Measurements from ENCODE around the gene PGM2L1. TPM values are rescaled to one million over a fixed set of nuclear protein-coding genes. Genes with fewer than 3 reads are reported as not detected.

PGM2L1 gene
- total RNA-seq, 1 donor from 2014 or later: 1.6 TPM

DNA sequence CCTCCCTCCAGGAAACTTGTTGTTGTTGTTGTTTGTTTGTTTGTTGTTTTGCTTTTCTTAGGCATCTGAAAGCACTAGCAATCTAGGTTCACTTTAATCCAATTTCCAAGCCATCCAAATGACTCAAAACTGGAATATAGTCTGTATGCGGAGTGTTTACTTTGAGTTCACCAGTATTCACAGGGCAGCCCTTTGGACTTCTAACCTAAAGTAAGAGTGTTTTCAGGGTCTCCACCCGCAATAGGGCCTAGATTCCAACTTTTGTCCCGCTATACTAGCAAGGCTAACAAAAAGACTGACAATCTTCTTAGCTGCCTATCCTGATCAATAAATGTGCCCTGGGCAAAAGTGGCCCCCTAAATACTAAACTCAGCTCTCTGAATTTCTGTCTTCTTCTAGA is 13.6 kb downstream of the PGM2L1 start:
- no peaks in the 10 kb centered on the region for H3K27me3 ChIP-seq (ENCODE audit: low read depth)
- TF ChIP-seq, protein P1, sequence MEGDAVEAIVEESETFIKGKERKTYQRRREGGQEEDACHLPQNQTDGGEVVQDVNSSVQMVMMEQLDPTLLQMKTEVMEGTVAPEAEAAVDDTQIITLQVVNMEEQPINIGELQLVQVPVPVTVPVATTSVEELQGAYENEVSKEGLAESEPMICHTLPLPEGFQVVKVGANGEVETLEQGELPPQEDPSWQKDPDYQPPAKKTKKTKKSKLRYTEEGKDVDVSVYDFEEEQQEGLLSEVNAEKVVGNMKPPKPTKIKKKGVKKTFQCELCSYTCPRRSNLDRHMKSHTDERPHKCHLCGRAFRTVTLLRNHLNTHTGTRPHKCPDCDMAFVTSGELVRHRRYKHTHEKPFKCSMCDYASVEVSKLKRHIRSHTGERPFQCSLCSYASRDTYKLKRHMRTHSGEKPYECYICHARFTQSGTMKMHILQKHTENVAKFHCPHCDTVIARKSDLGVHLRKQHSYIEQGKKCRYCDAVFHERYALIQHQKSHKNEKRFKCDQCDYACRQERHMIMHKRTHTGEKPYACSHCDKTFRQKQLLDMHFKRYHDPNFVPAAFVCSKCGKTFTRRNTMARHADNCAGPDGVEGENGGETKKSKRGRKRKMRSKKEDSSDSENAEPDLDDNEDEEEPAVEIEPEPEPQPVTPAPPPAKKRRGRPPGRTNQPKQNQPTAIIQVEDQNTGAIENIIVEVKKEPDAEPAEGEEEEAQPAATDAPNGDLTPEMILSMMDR (IDR thresholded peaks at IDR 0.05; ENCODE audit: borderline replicate concordance): no peak
- H3K4me1 ChIP-seq: no peaks in the 10 kb centered on the region
- intact Hi-C loops (cut with micrococcal nuclease): no loop called here
- H3K36me3 ChIP-seq: no peaks in the 10 kb centered on the region
- H3K9me3 ChIP-seq (replicated peaks): no peaks in the 10 kb centered on the region
- no peak overlapping the region for H3K27ac ChIP-seq (replicated peaks)
- no peak overlapping the region for H3K4me3 ChIP-seq
- no peak for DNase-seq

- no peaks in the 10 kb centered on the region for H3K27me3 ChIP-seq (ENCODE audit: low read depth)
- H3K9me3 ChIP-seq (replicated peaks): peaks cover 4% of the 10 kb centered on the region
- intact Hi-C loops (cut with micrococcal nuclease): no loop called here
- no peak overlapping the region for H3K4me3 ChIP-seq
- no peak for DNase-seq
- H3K36me3 ChIP-seq: no peaks in the 10 kb centered on the region
- no peaks in the 10 kb centered on the region for H3K4me1 ChIP-seq
- TF ChIP-seq, protein P1 (IDR thresholded peaks at IDR 0.05; ENCODE audit: borderline replicate concordance): no peak
- no peak overlapping the region for H3K27ac ChIP-seq (replicated peaks)
Observed at GRCh38 chr11:74380746-74381439, 17.3 kb downstream of the PGM2L1 start.

GRCh38 chr11:74377689-74378088 is 20.5 kb downstream of the PGM2L1 start:
- Histone ChIP-seq H3K27me3 (ENCODE audit: low read depth) (no peaks in the 10 kb centered on the region), H3K4me3 (no peak overlapping the region), H3K27ac (replicated peaks) (no peak overlapping the region), H3K4me1 (no peaks in the 10 kb centered on the region), H3K9me3 (replicated peaks) (peaks cover 4% of the 10 kb centered on the region), H3K36me3 (no peaks in the 10 kb centered on the region)
- DNase-seq: no peak
- intact Hi-C loops (cut with micrococcal nuclease): no loop called here
- TF ChIP-seq, protein P1 (IDR thresholded peaks at IDR 0.05; ENCODE audit: borderline replicate concordance): no peak

DNA sequence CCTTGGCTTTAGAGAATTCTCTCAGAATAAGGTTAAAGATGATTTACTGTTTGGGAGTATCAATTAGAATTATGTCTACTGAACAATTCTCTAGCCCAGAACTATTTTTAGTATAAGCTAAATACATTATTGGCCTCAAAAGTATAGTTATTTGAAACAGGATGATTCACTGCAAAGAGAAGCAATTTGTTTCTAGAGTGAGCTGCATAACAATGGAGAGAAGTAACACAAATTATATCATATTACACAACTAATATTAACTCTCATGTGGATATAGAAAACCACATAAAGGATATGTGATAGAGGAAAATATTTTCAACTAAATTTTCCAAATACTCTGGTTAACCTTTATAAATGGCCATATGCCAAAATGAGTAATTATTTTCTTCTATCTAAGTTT is 24.9 kb downstream of the PGM2L1 start:
- TF ChIP-seq, protein P1 (IDR thresholded peaks at IDR 0.05; ENCODE audit: borderline replicate concordance): no peak
- no peak overlapping the region for H3K27ac ChIP-seq (replicated peaks)

GRCh38 chr11:74371269-74372052 is 26.8 kb downstream of the PGM2L1 start:
- H3K4me3 ChIP-seq: no peak overlapping the region
- H3K27ac ChIP-seq (replicated peaks): no peak overlapping the region
- TF ChIP-seq, protein P1 (IDR thresholded peaks at IDR 0.05; ENCODE audit: borderline replicate concordance): no peak
- H3K9me3 ChIP-seq (replicated peaks): no peaks in the 10 kb centered on the region
- intact Hi-C loops (cut with micrococcal nuclease): no loop called here
- peaks cover 16% of the 10 kb centered on the region for H3K36me3 ChIP-seq
- no peaks in the 10 kb centered on the region for H3K27me3 ChIP-seq (ENCODE audit: low read depth)
- no peaks in the 10 kb centered on the region for H3K4me1 ChIP-seq
- DNase-seq: no peak

More for the DNA sequence above, 24.9 kb downstream of the PGM2L1 start:
- Histone ChIP-seq H3K4me1 (no peaks in the 10 kb centered on the region), H3K27me3 (ENCODE audit: low read depth) (no peaks in the 10 kb centered on the region), H3K36me3 (no peaks in the 10 kb centered on the region), H3K4me3 (no peak overlapping the region), H3K9me3 (replicated peaks) (no peaks in the 10 kb centered on the region)
- DNase-seq: no peak
- intact Hi-C loops (cut with micrococcal nuclease): no loop called here

All from left ventricle myocardium inferior (tissue), 1 donor.